GM18517 (cell line): ENCODE results near the gene KCTD2.
"Not testable (repeated sequence)": the region's sequence is repeated elsewhere in the genome, so short reads cannot be mapped to it uniquely, and the experiment has no call there.

ENCODE experiments used
- ATAC-seq: cut with Tn5 transposase; IDR thresholded peaks from one replicate; pipeline ENCODE4 v1.9.1; 2021; ENCODE audit warnings: mild to moderate bottlenecking, moderate library complexity; ENCODE audit not compliant: unreplicated experiment

KCTD2 gene

GRCh38 chr17:75049057-75049456 lies 2.0 kb downstream of the KCTD2 start:
- no peak for ATAC-seq

- ATAC-seq: no peak
Observed at GRCh38 chr17:75049706-75050105, 2.7 kb downstream of the KCTD2 start.

DNA sequence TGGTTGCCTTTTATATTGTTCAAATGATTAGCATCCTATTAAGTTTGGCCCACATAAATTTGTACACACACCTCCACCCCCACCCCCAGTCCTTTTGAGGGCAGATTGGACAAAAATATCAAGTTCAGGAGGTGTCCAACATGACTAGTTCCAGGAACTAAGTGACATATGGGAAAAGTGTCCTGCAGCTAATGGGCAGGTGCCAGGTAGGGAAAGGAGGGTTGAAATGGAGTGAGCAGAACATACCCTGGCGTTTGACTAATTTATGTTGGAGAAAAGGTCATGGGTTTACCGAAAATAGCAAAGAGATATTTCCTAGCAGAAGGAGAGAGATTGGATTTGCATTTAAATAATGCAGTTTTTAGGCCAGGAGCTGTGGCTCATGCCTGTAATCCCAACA lies 4.9 kb downstream of the KCTD2 start:
- no peak for ATAC-seq

DNA sequence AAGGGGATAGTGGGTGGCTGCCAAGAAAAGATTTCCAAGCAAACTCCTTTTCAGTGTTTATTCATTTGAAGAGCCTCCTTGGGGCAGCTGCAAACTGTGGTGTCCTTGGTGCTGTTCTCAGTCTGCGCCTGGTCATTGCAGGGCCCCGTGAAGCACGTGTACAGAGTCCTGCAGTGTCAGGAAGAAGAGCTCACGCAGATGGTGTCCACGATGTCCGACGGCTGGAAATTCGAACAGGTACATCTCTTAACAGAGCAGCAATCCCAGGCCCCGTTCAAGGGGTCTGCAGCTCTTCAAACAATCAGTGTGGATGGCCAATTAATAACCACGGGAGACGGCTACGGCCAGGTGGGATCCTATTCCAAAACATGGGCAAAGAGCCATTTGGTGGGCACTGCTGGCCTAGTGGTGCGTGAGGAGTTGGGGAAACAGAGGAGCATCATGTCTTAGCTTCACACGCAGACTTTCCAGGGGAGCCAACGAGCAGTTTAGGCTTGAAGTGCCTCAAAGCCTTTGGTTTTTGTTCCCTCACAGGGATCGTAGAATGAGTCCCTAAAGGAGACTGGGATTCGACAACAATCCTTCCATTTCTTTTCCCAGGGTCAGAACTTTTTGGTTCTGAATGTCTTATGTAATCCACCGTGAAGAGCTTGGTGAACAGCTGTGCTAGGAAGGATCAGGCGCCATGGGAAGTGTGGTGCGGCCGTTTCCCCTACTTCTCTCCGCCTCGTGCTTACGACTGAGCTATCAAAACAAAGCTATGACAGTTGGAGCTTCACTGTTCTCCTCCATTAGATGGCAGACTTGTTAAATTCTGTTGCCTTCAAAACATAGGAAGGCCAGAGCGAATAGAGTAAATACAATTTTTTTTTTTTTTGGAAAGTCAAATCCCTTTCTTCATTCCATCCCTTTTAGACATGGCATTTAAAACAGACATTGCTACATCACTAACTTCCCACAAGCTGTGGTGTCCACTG lies 12.6 kb downstream of the KCTD2 start:
- no peak for ATAC-seq

DNA sequence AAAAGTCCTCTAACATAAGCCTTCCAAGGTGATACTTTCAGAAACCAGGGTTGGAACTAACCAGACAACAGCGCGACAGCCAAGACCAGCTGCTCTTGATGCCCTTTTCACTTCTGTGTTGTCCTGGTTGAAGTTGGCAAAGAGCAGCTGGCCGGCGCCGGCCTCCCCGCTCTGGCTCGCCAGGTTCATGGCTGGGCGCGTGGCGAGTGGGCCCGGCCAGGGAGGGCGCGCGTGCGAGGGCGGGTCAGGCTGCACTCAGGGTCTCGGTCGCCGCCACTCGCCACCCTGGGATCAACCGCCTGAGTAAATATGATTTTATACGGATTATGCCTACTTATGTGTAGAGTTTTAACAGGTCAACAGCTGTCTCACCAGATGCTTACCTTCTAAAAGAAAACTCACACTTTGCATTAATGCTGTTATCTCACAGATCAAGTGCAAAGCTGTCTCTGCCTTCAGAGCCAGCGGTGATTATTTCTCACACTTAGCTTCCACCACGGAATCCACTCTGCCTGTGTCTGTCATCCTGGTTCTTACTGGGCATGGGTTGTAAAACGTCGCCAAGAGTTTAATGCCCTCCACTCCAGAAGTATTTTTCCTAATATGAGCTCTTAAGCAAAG lies 13.5 kb downstream of the KCTD2 start:
- no peak for ATAC-seq

- no peak for ATAC-seq
Observed at GRCh38 chr17:75061055-75061438, 14.0 kb downstream of the KCTD2 start.

GRCh38 chr17:75061618-75062017 lies 14.6 kb downstream of the KCTD2 start:
- no peak for ATAC-seq

DNA sequence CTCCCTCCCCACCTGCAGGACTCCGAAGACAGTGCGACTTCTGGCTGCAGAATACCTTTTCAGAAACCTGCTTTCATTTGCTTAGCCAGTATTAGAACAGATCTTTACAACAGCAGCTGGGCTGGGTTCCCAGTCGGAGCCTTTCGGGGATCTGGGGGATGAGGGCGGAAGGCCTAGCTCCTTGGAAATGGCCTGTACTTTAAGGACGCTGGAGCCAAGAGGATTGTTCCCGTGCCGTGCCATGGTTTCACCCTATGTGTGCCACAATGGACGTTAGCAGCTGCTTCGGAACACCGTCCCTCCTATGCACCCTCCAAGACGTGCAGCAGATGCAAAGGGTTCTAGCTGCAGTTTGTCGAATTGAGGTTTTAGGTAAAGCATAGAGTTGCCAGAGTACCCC lies 16.2 kb downstream of the KCTD2 start:
- ATAC-seq: no peak

GRCh38 chr17:75063626-75064025 lies 16.6 kb downstream of the KCTD2 start:
- ATAC-seq: no peak

- no peak for ATAC-seq
Observed at GRCh38 chr17:75064040-75064439, 17.0 kb downstream of the KCTD2 start.

DNA sequence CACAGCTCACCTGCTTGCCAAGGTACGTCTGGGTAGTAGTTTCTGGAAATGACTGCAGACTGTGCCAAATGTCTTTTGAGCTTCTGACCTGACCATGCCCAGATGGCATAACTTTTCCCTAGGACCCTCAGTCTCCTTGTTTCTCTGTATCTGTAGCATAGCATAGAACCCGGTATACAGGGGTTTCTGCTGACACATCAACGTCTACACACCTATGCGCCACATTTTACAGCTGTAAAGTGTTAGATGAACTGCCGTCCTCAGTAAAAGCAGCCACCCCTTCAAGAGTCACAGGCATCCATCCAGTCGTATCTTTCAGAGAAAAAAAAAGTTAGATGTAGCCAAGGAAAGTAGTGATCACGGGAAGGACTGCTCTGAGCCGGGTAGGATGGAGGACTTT lies 17.4 kb downstream of the KCTD2 start:
- no peak for ATAC-seq

DNA sequence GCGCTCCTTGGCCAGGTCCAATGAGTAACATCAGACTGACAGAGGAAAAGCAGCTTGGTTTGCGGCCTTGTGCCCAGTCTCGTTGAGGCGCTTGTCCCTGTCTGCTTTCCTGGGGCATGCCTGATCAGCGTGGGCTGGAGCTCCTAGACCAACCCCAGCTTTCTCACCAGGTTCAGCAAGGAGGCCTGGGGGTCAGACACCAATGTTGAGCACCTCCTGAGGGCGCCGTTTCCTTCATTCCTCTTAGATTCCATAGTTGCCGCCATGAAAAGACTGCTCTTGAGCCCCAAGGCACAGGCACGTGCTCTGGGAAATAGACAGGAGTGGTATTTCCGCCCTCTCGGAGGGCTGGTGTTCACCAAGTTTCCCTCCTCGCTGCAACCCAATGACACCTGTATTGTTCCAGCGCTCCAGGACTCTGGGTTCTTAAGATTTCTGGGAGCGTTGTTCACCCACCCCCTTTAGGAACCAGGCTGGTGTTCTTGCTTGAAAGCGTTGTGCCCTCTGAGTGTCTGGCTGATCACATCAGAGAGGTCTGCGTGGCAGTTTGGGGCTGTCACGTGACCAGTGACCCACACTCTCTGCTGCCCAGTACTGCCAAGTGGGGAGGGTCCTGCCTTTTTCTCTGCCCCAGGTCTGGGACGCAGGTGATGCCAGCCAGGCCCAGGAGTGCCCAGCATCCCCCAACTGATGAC lies 18.0 kb downstream of the KCTD2 start:
- ATAC-seq: no peak

- ATAC-seq: no peak
Observed at GRCh38 chr17:75065562-75066151, 18.6 kb downstream of the KCTD2 start.

DNA sequence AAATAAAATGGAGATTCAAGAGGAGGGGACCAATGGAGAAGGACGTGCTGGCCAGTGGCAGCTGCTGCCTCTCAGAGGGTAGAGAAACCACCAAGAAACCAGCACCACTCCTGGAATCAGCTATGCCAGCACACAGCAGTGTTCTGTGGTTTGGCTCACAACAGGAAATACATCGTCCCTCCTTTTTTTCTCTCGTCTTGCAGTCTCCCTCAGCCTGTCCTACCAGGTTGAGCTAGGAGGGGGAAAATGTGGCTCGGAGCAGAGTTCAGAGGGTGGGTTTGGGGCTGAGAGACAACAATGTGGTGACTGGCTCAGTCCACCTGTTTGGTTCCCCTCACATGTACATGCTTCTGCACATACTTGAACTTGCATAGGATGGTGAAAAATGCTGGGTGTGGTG lies 20.8 kb downstream of the KCTD2 start:
- no peak for ATAC-seq

- no peak for ATAC-seq
Observed at GRCh38 chr17:75068750-75069149, 21.7 kb downstream of the KCTD2 start.

DNA sequence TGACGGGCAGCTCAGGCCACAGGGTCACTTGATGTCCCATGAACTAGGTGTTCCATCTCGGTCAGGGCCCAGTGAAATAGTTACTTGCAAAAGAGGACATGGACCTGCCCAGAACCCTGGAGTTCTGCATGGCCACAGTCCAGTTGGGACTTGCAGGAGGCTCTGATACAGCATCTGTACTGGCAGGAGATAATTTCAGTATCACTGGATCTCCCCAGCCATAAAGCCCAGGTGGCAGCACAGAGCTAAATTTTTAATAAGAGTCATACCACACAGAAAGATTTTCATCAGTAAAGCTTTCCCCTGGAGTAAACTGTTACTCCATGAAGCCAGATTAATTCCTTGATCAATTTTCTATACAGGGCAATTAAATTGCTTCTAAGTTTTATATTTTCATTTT lies 22.8 kb downstream of the KCTD2 start:
- ATAC-seq: no peak

DNA sequence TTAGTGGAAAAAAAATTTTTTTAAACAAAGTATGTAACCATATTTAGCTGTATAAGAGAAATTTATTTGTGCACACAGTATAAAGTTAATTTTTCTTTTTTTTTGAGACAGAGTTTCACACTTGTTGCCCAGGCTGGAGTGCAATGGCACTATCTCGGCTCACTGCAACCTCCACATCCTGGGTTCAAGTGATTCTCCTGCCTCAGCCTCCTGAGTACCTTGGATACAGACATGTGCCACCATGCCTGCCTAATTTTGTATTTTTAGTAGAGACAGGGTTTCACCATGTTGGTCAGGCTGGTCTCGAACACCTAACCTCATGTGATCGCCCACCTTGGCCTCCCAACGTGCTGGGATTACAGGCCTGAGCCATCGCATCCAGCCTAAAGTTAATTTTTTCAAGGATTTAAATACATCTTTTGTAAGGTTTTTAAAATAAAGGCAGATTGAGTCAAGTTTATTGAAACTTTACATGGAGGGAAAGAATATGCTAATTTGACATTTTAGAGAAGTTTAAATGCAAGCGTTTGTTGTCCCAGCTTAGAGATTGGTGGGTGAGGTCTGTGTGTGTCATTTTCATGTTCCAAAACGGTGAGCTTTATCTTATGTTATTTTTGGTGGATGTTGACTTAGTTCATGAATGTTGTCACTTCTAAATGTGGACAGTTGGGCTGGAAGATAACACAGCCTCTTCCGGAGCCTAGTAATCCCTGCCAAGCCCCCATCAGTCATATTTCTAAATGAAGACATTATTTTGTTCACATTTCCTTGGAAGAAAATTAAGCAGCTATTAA lies 24.6 kb downstream of the KCTD2 start:
- ATAC-seq: not testable (repeated sequence)

DNA sequence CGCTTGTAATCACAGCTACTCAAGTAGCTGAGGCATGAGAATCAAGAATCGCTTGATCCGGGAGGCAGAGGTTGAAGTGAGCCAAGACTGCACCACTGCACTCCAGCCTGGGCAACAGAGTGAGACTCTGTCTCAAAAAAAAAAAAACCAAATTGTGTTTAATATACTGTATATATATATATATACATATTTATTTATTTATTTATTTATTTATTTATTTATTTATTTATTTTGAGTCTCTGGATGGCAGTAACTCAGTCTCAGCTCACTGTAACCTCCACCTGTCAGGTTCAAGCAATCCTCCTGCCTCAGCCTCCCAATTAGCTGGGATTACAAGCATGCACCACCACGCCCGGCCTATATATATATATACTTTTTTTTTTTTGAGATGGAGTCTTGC lies 25.9 kb downstream of the KCTD2 start:
- not testable (repeated sequence) for ATAC-seq

DNA sequence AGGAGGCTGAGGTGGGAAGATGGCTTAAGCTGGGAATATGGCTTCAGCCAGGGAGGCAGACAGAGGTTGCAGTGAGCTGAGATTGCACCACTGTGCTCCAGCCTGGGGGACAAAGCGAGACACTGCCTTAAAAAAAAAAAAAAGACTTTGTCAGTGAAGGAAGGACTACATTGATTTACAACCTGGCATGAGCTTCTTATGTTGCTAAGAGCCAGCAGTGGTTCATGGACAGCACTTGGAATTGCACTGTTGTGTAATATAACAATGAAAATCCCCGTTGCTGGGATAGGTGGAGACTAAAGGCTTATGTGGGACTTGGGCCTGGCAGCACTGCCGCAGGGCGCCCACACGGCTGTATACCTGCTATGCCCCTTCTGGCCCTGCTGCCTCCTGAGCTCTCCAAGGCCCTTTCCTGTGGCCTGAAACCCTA lies 26.6 kb downstream of the KCTD2 start:
- no peak for ATAC-seq

GRCh38 chr17:75074532-75074931 lies 27.5 kb downstream of the KCTD2 start:
- no peak for ATAC-seq
